Effector memory CD4-positive, alpha-beta T cell (primary cell): ENCODE data around the gene FAM237B.
"Not testable (repeated sequence)": the region's sequence is repeated elsewhere in the genome, so short reads cannot be mapped to it uniquely, and the experiment has no call there.

Experiments used
- DNase-seq, 3 donors: peaks; one replicate each; pipeline ENCODE4 v3.0.0-alpha.2; 2020
- H3K27ac ChIP-seq: 2 replicates; pipeline ENCODE4 v1.7.0; 2013; ENCODE audit warnings: mild to moderate bottlenecking, low read length, moderate library complexity; ENCODE audit not compliant: insufficient read depth, poor library complexity, severe bottlenecking
- H3K27me3 ChIP-seq: replicated peaks from 2 replicates; pipeline ENCODE4 v1.7.0; 2013; ENCODE audit warnings: mild to moderate bottlenecking, low read length; ENCODE audit not compliant: insufficient read depth, control insufficient read depth, poor library complexity, severe bottlenecking
- H3K36me3 ChIP-seq: 2 replicates; pipeline ENCODE4 v1.7.0; 2013; ENCODE audit warnings: mild to moderate bottlenecking, low read length, moderate library complexity; ENCODE audit not compliant: control insufficient read depth, insufficient read depth
- H3K4me1 ChIP-seq: 2 replicates; pipeline ENCODE4 v1.7.0; 2013; ENCODE audit warnings: low read length, mild to moderate bottlenecking; ENCODE audit not compliant: control insufficient read depth, insufficient read depth, poor library complexity, severe bottlenecking
- H3K4me3 ChIP-seq: 2 replicates; pipeline ENCODE4 v1.7.0; 2013; ENCODE audit warnings: low read length, low read depth, mild to moderate bottlenecking; ENCODE audit not compliant: insufficient read depth, poor library complexity, severe bottlenecking
- H3K9me3 ChIP-seq: 2 replicates; pipeline ENCODE4 v1.7.0; 2013; ENCODE audit warnings: mild to moderate bottlenecking, low read length, moderate library complexity; ENCODE audit not compliant: control insufficient read depth
- total RNA-seq, 3 donors: gene quantifications; one replicate each; lab custom pipeline; 2026; lab: John Stamatoyannopoulos, UW

Gene FAM237B
- total RNA-seq = 0 reads per million in 3 donors

- no peak for DNase-seq
- Histone ChIP-seq H3K36me3 (no peaks in the 10 kb centered on the region), H3K9me3 (no peaks in the 10 kb centered on the region), H3K4me3 (no peak within 1 kb of the TSS), H3K27ac (no peak within 1 kb of the TSS), H3K4me1 (peaks cover 4% of the 10 kb centered on the region), H3K27me3 (peaks cover 10% of the 10 kb centered on the region)
Observed at GRCh38 chr7:90320801-90321494, at the start of gene FAM237B. Gene FAM237B, minus strand, starts transcription at chr7:90321304. Its CDS starts 1,556 bp downstream, at chr7:90319748.

- no peak overlapping the region for H3K27ac ChIP-seq
- H3K4me3 ChIP-seq = no peak overlapping the region
- H3K9me3 ChIP-seq = no peaks in the 10 kb centered on the region
- no peak for DNase-seq
- H3K36me3 ChIP-seq = peaks cover 28% of the 10 kb centered on the region
- H3K27me3 ChIP-seq = no peaks in the 10 kb centered on the region
- H3K4me1 ChIP-seq = peaks cover 11% of the 10 kb centered on the region
Observed at GRCh38 chr7:90351987-90352386, 30.9 kb upstream of the FAM237B start.

DNA sequence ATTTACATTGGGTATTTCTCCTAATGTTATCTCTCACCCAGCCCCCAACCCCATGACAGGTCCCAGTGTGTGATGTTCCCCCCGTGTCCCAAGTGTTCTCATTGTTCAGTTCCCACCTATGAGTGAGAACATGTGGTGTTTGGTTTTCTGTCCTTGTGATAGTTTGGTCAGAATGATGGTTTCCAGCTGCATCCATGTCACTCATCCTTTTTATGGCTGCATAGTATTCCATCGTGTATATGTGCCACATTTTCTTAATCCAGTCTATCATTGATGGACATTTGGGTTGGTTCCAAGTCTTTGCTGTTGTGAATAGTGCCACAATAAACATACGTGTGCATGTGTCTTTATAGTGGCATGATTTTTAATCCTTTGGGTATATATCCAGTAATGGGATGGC lies 28.9 kb upstream of the FAM237B start:
- DNase-seq = not testable (repeated sequence)

DNA sequence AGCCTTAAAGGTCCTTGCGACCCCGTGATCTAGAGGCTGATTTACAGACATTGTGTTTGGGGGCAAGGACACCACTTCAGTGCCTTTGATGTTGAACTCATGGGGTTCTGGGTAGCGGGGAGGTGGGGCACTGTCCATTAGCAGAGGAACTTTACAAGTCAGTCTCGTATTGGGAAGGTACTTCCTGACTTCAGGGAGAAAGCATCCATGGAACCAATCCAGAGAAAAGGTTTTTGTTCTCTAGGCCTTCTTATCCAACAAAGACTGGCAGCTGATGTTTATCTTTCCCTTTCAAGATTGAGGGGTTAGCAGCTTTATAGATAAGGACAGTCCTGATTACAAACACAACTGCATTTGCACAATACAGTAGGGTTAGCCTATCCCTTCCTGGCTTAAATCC lies 28.2 kb upstream of the FAM237B start:
- H3K9me3 ChIP-seq = no peaks in the 10 kb centered on the region
- peaks cover 15% of the 10 kb centered on the region for H3K4me1 ChIP-seq
- H3K27me3 ChIP-seq = no peaks in the 10 kb centered on the region
- no peak overlapping the region for H3K4me3 ChIP-seq
- no peak overlapping the region for H3K27ac ChIP-seq
- peaks cover 12% of the 10 kb centered on the region for H3K36me3 ChIP-seq
- no peak for DNase-seq

More for the DNA sequence above, 28.9 kb upstream of the FAM237B start:
- not testable (repeated sequence) for H3K27me3 ChIP-seq, H3K27ac ChIP-seq, H3K4me3 ChIP-seq, H3K9me3 ChIP-seq
- Histone ChIP-seq H3K4me1 (peaks cover 15% of the 10 kb centered on the region), H3K36me3 (peaks cover 13% of the 10 kb centered on the region)

DNA sequence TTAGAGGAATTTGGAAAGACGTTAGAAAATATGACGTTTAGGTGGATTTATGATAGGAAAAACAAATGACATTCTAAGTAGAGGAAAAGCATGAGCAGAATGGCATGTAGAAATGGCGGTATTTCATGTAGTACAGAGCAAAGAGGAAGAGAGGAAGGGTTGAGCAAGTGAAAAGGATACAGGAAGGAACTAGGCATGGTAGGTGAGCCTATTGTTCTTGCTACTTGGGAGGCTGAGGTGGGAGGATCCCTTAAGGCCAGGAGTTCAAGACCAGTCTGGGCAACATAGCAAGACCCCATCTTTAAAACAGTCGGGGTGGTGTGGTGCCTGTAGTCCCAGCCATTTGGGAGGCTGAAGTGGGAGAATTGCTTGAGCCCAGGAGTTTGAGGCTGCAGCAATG lies 26.7 kb upstream of the FAM237B start:
- H3K27ac ChIP-seq = no peak overlapping the region
- H3K36me3 ChIP-seq = peaks cover 6% of the 10 kb centered on the region
- no peaks in the 10 kb centered on the region for H3K27me3 ChIP-seq
- H3K4me3 ChIP-seq = no peak overlapping the region
- DNase-seq = no peak
- H3K9me3 ChIP-seq = no peaks in the 10 kb centered on the region
- H3K4me1 ChIP-seq = peaks cover 15% of the 10 kb centered on the region

DNA sequence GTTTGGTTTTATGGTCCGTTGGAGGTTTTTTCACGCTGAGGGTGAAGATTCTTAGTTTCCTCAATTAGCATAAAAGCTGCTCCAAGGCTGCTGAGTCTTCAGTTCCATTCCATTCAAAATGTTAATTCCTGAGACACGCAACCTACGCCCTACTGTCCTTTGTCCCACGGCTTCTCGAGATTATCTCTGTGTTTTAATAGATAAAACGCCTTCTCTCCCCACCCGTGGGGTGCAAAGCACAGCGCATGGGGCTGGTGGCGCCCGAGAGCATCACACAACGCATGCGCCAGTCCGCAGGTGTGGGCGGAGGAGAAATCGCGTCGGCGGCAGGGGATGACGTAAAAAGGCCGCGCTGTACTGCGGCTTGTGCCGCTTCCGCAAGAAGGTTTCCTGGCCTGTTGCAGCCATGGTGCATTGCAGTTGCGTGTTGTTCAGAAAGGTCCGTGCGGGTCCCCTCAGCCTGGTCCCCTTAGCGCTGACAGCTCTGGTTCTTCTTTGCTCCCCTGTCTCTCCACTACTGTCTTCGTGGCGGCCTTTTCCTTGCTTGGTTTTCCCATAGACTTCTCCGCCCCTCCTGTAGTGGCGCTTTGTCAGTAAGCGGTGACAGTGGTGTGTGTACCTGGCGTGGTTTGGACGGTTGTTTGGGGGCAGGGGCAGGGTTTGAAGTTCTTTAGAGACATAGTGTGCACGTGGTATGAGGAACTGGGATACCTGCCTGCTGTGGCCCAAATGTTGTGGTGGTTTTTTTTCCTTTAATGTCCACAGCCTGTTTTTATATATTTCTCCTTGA lies 25.4 kb upstream of the FAM237B start, which contains the start of gene GTPBP10:
GTPBP10 (plus strand) TSS at position 381 of the 790 bp plus-strand sequence; CDS start at position 407, 26 bp downstream.
- peak; percentile 88 to 90 (median 89) for DNase-seq
- no peaks in the 10 kb centered on the region for H3K36me3 ChIP-seq
- no peaks in the 10 kb centered on the region for H3K9me3 ChIP-seq
- H3K27me3 ChIP-seq = no peaks in the 10 kb centered on the region
- H3K4me3 ChIP-seq = peak within 1 kb of the TSS; percentile 72
- peaks cover 15% of the 10 kb centered on the region for H3K4me1 ChIP-seq
- peak within 1 kb of the TSS; percentile 82 for H3K27ac ChIP-seq

GRCh38 chr7:90345595-90346335 lies 24.7 kb upstream of the FAM237B start:
- no peak for DNase-seq
- Histone ChIP-seq H3K9me3 (no peaks in the 10 kb centered on the region), H3K36me3 (no peaks in the 10 kb centered on the region), H3K4me3 (peak overlapping the region; percentile 72), H3K4me1 (peaks cover 15% of the 10 kb centered on the region), H3K27me3 (no peaks in the 10 kb centered on the region), H3K27ac (peak overlapping the region; percentile 82)

DNA sequence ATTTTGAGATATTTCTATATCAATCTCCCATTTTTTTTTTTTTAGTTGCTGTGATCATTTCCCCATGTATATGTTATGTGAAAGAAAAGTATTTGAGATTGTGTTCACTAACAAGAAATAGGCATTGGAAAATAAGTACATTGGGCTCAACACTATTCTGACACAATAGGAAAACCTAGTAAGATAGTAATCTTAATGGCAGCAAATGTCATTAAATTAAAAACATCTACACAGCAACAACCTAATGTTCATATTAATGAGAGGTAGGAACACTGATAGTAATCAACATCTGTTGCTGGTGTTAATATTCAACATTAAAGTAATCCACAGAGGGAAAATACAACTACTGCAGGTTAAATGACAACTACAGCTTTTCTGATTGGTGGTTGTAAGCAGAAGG lies 23.9 kb upstream of the FAM237B start:
- H3K9me3 ChIP-seq = no peaks in the 10 kb centered on the region
- H3K27ac ChIP-seq = no peak overlapping the region
- H3K4me3 ChIP-seq = no peak overlapping the region
- H3K4me1 ChIP-seq = peaks cover 15% of the 10 kb centered on the region
- no peaks in the 10 kb centered on the region for H3K27me3 ChIP-seq
- H3K36me3 ChIP-seq = no peaks in the 10 kb centered on the region
- no peak for DNase-seq

- no peak overlapping the region for H3K4me3 ChIP-seq
- no peaks in the 10 kb centered on the region for H3K36me3 ChIP-seq
- H3K4me1 ChIP-seq = no peaks in the 10 kb centered on the region
- H3K27me3 ChIP-seq = no peaks in the 10 kb centered on the region
- H3K9me3 ChIP-seq = no peaks in the 10 kb centered on the region
- no peak for DNase-seq
- H3K27ac ChIP-seq = no peak overlapping the region
Observed at GRCh38 chr7:90337106-90337505, 16.0 kb upstream of the FAM237B start.
